ENCODE measurements around the gene PROB1.
A peak's percentile ranks its signal among the peaks of the same experiment; 100 is the strongest.
"Not testable (repeated sequence)": the region's sequence is repeated elsewhere in the genome, so short reads cannot be mapped to it uniquely, and the experiment has no call there.

The PROB1 gene, protein sequence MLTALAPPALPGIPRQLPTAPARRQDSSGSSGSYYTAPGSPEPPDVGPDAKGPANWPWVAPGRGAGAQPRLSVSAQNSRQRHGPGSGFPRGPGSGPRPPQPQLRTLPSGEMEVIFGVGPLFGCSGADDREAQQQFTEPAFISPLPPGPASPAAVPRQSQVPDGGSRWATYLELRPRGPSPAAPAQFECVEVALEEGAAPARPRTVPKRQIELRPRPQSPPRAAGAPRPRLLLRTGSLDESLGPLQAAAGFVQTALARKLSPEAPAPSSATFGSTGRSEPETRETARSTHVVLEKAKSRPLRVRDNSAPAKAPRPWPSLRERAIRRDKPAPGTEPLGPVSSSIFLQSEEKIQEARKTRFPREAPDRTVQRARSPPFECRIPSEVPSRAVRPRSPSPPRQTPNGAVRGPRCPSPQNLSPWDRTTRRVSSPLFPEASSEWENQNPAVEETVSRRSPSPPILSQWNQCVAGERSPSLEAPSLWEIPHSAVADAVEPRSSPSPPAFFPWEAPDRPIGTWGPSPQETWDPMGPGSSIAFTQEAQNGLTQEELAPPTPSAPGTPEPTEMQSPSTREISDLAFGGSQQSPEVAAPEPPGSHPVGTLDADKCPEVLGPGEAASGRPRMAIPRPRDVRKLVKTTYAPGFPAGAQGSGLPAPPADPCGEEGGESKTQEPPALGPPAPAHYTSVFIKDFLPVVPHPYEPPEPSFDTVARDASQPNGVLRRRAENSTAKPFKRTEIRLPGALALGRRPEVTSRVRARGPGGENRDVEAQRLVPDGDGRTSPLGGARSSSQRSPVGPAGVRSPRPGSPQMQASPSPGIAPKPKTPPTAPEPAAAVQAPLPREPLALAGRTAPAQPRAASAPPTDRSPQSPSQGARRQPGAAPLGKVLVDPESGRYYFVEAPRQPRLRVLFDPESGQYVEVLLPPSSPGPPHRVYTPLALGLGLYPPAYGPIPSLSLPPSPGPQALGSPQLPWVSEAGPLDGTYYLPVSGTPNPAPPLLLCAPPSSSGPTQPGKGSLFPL

DNA sequence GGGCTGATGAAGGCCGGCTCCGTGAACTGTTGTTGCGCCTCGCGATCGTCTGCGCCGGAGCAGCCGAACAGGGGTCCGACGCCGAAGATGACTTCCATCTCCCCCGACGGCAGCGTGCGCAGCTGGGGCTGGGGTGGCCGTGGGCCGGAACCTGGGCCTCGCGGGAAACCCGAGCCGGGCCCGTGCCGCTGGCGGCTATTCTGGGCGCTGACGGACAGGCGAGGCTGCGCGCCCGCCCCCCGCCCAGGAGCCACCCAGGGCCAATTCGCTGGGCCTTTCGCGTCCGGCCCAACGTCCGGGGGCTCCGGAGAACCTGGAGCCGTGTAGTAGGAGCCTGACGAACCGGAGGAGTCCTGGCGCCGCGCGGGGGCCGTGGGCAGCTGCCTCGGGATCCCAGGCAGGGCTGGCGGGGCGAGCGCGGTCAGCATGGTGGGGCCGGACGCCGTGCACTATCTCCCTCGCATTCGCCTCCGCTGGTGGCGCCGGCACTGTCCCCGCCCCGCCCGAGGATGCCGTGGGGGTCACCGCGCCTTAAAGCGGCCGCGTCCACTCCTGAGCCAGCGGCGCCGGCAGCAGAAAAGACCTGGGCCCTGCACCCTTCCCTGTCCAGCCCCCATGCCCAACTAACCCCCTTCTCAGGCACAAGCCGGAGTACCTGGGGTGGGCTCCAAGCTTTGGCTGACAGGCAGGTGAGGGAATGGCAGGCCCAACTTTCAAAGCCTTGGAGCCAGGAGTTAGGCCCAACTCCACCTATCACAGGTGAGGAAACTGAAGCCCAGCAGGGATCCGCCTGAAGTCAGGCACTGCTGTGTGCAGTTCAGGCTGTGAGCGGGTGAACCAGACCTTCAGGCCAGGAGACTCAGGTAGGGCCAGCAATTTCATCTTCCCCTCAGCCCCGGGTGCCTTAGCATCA is at the start of gene PROB1:
Gene PROB1, minus strand, starts transcription at position 451 of the 913 bp plus-strand sequence. Its CDS starts 23 bp downstream, at position 428.
- DNase-seq (ENCODE audit: low read depth) = no peak

DNA sequence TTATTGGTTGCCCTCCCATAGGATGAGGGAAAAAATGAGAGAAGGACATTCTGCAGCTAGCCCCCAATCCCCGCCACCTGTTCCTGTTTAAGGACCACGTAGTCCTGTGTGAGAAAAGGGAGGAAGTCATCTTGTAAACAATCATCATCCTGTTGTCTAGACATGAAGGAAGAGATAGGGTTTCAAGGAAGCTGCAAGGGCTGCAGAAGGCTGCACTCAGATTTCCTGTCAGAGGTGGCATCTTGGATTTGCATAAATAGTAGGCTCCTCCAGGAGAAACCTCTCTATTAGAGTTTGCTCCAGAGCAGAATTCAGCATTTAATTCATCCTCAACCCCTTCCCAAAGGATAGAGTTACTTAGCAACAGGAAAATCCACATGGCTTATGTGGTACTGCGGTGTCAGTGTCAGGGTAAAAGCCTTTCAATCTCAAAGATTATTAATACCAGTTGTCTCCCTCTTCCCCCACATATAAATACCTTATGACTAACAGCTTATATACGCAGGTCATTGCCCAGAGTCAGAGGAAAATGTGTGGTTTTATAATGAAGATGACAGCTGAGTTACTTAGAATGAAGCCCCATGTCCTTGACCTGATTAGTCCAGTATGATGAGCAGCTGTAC is 49.0 kb upstream of the PROB1 start:
- DNase-seq (ENCODE audit: low read depth) = peak; percentile 91

DNA sequence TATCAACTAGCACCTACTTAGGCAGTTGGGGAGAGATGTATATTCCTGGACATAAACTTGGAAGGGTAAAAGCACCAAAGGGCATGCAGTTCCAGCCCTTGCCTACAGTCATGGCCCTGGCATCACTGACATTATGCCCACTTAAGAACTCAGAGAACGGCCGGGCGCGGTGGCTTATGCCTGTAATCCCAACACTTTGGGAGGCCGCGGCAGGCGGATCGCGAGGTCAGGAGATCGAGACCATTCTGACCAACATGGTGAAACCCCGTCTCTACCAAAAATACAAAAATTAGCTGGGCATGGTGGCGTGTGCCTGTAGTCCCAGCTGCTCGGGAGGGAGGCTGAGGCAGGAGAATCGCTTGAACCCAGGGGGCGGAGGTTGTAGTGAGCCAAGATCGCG is 45.5 kb upstream of the PROB1 start:
- DNase-seq (ENCODE audit: low read depth) = not testable (repeated sequence)

DNA sequence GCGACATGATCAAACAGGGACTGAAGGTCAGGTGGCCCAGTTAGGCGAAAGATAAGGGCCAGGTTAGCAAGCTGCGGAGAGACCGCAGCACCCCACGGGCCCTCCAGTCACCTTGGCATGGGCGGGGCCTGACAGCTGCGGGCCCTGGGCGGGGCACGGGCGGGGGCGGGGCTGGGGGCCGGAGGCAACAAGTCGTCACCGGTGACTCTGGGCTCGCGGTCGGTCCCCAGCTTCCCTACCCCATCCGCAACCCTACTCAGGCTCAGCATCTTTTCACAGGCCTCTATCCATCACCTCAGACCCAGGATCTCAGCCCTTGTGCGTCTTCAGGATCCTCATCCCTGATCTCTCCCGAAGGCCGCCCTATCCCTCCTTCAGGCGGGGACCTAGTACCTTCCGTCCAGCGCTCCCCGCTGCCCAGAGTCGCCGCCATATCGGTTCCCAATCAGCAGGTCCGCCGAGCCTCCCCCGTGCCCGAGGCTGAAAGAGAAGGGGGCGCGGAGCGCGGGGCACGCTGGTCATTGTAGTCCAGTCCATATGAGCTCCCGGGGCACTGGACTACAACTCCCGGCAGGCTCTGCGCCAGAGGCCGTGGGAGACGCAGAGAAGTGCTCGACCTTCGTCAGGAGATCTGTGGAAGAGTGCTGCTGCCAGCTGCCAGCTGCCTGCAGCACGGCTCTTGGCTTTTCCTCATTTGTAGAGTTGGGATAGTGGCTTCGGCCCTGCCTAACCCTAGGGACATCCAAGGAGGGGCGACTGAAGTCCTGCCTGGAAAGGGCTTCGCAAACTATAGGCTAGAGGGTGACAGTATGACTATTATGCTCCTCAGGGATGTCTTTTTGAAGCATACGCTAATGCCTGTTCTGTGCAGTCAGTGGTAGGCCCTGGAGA is 44.4 kb upstream of the PROB1 start, which contains the start of gene DNAJC18:
Gene DNAJC18, minus strand, starts transcription at position 513 of the 891 bp plus-strand sequence. Its CDS starts 80 bp downstream, at position 433.
- DNase-seq (ENCODE audit: low read depth) = peak; percentile 86

DNA sequence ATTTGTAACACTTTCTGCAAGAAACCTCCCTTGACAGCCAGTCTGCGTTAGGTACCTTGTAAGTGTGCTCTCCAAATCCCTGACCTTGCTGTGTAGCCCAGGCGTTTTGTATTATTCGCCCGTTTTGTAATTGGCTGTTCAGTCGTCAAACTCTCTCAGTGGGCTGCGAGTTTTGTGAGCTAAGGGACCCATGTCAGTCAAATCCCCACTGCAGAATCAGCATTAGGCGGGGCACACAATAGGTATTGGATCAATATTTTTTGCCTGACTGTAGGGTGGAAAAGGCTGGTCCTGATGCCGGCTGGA is 43.8 kb upstream of the PROB1 start:
- no peak for DNase-seq (ENCODE audit: low read depth)

DNA sequence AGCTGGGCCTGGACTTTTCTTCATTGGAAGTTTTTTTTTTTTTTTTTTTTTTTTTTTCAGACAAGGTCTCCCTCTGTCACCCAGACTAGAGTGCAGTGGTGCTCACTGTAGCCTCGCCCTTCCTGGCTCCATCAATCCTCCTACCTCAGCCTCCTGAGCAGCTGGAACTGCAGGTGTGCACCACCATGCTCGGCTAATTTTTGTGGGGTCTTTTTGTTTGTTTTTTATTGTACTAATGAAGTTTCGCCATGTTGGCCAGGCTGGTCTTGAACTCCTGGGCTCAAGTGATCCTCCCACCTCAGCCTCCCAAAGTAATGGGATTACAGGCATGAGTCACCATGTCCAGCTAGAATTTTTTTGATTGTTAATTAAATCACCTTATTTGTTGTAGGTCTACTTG is 40.8 kb upstream of the PROB1 start:
- no peak for DNase-seq (ENCODE audit: low read depth)

DNA sequence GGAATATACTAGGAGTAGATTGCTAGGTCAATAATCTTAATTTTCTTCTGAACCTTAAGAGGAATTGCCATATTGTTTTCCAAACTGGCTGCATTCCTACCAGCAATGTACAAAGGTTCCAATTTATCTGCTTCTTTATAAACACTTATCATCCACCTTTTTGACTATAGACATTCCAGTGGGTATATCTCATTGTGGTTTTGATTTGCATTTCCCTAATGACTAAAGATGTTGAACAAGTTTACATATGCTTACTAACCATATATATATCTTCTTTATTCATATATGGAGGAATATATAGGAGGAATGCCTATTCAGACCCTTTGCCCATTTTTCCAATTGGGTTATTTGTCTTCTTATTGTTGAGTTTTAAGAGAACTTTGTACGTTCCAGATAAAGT is 36.8 kb upstream of the PROB1 start:
- no peak for DNase-seq (ENCODE audit: low read depth)

DNA sequence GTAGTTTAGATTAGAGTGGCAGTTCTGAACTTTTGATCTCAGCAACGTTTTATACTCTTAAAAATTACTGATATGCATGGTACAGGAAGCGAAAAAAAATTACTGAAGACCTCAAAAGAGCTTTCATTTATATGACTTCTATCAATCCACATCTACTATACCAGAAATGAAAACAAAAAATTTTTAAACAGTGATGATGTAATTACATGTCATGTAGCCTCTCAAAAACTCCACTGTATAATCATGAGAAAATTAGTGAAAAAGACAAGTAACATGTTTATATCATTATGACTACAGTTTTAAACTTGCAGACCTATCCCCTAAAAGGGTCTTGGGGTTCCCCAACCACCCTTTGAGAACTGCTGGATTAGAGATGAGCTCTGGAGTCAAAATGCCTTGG is 35.1 kb upstream of the PROB1 start:
- no peak for DNase-seq (ENCODE audit: low read depth)

DNA sequence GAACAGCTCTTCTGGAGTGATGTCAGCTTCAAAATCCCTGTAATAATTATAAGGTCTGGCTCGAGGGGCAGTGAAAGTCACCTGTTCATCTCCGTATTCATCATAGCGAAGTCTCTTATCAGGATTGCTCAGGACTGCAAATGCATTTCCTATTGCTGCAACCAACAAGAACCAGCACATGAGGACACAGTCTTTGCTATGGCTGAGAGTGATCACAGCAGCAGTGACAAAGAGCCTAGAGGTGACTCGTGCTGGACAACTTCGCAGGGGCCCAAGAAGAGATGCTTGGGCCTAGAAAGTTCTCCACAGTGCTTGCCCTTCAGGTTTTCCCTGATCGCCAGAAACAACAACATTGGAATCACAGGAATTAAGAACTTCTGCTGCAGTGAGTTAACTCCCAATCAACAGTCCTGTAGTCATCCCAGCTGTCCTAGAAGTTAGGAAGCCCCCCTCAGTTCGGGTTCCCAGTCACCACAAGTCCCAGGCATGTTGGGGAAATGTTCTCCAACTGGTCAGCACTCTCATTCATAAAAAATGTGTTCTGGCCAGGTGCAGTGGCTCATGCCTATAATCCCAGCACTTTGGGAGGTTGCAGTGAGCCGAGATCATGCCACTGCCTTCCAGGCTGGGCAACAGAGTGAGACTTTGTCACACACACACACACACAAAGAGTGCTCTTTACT is 31.4 kb upstream of the PROB1 start:
- DNase-seq (ENCODE audit: low read depth) = no peak

DNA sequence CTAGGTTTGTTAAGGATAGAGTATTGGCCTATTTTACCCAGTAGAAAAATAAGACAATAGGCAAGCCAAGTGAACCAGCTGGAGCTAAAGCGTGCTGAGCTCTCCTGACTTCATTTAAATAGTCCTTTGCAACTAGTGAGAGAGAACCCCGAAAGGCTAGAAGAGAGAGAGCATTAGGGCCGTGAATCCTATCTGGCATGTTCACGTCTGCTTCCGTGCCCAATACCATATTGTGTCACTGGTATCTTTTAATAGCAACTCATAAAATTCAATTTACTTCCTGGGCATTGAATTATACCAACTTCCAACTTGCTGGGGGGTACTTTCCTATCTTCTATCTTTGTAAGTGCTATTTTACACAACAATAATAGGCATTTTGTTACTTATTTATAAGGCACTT is 30.6 kb upstream of the PROB1 start:
- no peak for DNase-seq (ENCODE audit: low read depth)

DNA sequence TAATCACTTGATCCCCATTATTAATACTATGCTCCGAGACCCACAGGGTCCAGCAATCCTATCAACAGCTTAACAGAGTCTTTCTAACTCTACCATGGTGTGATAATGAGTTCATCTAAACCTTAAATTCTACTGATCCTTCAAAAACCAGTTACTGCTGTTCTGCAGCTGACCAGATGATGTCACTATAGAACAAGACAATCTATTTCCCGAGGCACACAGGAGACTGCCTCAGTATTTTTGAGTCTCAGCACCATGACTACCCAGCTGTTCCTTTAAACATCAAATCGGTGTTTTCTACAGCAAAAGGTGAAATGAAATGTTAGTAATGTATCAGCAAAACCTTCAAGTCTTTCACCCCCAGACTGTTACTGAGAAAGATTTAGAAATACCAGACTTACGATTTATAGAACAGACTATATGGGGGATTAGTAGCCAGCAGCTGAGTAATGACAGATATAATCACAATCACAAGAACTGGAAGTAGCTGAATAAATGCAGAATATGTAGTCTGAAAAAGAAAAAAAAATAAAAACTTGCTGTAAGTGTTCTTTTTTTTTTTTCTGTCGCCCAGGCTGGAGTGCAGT is 27.5 kb upstream of the PROB1 start:
- DNase-seq (ENCODE audit: low read depth) = peak; percentile 67

DNA sequence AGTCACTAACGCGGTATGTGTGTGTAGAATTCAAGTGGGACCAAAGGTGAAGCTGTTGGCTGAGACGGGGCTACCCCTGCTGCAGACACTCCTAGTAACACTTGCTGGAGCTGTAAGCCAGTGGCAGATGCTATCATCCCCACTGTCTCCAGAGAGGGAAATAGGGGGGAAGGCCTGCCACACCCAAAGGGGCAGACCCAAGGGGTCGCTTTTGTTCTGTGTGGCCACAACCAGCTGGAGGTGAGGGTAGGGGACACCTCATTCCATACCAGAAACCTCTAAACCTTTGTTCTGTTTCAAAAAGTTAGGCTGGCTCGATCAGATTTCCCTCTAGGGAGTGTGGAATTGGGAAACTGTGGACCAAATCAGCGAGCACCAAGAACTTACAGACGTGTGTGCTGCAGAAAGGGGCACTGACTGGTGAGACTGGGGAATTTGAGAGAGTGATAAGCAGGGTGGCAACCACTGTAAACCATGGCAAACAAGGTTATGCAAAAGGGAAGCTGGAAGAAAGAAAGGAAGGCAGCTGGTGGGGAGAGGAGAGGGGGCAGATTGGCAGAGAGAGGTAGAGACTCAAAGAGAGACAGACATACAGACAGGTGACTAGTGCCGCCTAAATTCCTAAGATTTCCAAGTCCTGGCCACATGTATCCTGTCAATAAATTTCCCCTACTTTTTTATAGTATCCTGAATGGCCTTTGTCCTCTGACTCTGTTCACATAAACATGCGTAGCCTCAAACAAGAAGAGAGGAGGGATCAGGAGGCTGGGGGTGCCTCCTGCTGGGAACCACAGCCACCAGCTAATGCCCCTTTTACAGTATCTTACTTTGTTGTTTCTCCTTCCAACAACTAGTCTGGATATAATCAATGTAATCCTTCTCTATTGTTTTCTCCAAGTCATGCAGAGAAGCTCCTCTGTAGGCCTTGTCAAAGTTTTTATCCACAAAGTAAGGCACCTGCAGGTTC is 24.6 kb upstream of the PROB1 start:
- DNase-seq (ENCODE audit: low read depth) = no peak

DNA sequence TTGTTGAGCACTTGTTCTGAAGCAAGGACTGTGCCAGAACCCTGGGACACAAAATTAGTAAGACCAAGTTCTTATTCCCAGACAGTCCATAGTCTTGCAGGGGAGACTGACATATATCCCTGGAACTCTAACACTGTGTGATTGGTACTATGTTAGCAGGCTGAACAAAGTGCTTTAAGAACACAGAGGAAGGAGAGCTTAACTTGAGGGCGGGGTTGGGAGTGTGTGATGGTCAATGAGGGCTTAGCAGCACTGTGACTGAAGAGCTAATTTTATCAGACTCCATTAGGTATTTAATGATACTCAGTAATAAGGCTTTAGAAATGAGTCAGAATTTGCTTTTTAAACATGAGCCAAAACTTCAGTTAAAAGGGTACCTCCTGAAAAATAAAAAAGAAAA is 23.9 kb upstream of the PROB1 start:
- DNase-seq (ENCODE audit: low read depth) = no peak

DNA sequence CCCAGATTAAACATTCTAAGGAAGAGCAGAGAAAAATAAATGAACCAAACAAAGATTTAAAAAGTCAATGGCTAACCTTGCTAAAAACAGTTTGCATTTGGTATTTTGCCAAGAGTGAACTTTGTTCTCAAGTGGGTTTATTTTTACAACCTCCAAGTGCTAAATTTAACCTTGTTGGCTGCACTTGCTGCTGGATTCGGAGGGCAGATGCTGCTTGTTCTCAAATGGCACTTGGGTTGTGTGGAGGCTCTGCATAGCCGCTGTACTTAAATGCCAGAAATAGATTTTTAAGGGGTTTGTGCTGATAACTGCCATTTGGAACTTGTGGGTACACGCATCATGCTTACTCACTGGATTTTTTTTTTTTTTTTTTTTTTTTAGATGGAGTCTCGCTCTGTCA is 22.3 kb upstream of the PROB1 start:
- no peak for DNase-seq (ENCODE audit: low read depth)

DNA sequence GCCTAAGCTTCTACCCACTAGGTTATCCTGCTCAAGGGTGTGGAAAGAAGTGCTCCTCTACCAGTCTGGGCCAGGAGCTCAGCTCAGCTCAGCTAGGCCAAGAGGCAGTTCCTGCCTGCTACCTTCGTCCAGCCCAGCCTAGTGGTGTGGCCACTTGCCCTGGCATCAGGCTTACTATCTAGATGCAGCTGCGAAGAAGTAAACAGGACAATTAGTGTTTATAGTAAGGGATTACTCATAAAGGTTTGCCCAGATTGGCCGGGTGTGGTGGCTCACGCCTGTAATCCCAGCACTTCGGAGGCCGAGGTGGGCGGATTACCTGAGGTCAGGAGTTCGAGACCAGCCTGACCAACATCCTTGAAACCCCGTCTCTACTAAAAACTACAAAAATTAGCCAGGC is 21.7 kb upstream of the PROB1 start:
- DNase-seq (ENCODE audit: low read depth) = no peak

DNA sequence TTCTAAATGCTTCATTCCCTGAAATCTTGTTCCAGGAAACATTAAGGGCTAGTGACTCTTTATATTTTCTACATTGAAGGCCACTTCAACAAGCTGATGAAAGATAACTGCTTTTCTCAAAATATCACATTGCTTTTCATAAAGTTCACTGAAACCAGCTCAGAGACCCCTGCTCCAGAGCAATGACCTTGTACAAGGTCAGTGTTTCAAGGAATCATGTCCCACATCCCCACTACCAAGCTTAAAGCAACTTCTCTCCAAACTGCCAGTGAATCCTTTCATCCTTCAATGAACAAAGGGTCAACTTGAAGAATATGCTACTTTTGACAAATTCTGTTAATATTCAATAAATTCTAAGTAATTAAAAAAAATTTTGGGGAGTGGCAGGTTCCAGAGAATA is 21.0 kb upstream of the PROB1 start:
- DNase-seq (ENCODE audit: low read depth) = no peak

DNA sequence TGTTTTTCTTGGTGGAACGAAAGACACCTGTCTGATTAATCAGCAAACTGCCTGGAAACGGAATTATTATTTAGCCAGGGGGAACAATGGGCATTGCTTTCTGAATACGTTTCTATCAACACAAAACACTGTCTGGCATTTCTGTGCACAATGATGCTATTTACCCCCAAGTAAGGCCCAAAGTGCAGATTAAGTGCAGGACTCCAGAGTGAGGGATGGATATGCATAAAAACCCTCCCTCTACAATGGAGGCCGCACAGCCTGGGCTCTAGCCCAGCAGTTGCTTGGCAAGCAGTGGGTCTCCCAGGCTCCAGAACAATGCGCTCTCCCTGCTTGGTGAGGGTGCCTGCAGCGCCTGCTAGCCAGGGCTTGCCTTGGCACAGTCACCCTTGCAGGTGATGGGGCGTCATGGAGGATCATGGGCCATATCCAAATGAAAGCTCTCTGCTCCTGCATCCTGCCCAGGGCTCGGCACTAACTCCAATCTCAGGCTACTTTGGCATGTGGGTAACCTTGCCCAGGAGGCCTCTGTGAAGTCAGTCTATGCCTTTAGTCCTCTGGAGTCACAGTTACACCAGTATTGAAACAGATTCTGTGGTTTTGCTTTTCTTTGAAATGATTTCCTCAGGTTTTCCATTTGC is 20.4 kb upstream of the PROB1 start:
- no peak for DNase-seq (ENCODE audit: low read depth)

Measured in amniotic epithelial cell (primary cell).